Measurements from ENCODE around the gene DLX3.

DLX3 gene

DNA sequence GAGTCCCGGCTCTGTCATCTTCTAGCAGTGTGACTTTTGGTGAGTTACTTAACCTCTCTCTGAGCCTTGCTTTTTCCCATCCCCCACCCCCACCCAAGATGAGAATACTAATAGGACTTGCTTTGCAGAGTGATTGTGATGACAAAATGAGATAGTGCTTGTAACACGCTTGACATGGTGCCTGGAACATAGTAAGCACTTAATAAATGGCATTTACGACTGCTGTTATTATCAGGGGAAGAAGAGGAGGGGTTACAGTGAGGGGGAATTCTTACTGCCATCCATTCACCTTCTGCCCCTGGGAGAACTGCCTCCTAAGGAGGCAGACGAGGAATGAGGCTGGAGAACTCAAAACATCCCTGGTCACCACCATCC, 18.2 kb downstream of the DLX3 start (continued):
- TF ChIP-seq, protein P1, sequence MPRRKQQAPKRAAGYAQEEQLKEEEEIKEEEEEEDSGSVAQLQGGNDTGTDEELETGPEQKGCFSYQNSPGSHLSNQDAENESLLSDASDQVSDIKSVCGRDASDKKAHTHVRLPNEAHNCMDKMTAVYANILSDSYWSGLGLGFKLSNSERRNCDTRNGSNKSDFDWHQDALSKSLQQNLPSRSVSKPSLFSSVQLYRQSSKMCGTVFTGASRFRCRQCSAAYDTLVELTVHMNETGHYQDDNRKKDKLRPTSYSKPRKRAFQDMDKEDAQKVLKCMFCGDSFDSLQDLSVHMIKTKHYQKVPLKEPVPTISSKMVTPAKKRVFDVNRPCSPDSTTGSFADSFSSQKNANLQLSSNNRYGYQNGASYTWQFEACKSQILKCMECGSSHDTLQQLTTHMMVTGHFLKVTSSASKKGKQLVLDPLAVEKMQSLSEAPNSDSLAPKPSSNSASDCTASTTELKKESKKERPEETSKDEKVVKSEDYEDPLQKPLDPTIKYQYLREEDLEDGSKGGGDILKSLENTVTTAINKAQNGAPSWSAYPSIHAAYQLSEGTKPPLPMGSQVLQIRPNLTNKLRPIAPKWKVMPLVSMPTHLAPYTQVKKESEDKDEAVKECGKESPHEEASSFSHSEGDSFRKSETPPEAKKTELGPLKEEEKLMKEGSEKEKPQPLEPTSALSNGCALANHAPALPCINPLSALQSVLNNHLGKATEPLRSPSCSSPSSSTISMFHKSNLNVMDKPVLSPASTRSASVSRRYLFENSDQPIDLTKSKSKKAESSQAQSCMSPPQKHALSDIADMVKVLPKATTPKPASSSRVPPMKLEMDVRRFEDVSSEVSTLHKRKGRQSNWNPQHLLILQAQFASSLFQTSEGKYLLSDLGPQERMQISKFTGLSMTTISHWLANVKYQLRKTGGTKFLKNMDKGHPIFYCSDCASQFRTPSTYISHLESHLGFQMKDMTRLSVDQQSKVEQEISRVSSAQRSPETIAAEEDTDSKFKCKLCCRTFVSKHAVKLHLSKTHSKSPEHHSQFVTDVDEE (CRISPR knock-in tag; IDR thresholded peaks at IDR 0.05): no peak
- TF ChIP-seq, protein P2, sequence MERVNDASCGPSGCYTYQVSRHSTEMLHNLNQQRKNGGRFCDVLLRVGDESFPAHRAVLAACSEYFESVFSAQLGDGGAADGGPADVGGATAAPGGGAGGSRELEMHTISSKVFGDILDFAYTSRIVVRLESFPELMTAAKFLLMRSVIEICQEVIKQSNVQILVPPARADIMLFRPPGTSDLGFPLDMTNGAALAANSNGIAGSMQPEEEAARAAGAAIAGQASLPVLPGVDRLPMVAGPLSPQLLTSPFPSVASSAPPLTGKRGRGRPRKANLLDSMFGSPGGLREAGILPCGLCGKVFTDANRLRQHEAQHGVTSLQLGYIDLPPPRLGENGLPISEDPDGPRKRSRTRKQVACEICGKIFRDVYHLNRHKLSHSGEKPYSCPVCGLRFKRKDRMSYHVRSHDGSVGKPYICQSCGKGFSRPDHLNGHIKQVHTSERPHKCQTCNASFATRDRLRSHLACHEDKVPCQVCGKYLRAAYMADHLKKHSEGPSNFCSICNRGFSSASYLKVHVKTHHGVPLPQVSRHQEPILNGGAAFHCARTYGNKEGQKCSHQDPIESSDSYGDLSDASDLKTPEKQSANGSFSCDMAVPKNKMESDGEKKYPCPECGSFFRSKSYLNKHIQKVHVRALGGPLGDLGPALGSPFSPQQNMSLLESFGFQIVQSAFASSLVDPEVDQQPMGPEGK (CRISPR knock-in tag; IDR thresholded peaks at IDR 0.05; ENCODE audit: borderline replicate concordance): no peak
- TF ChIP-seq ISL1 (CRISPR knock-in tag; IDR thresholded peaks at IDR 0.05): no peak
- no peak for TF ChIP-seq PPARA (CRISPR knock-in tag; IDR thresholded peaks at IDR 0.05; ENCODE audit: borderline replicate concordance)

DNA sequence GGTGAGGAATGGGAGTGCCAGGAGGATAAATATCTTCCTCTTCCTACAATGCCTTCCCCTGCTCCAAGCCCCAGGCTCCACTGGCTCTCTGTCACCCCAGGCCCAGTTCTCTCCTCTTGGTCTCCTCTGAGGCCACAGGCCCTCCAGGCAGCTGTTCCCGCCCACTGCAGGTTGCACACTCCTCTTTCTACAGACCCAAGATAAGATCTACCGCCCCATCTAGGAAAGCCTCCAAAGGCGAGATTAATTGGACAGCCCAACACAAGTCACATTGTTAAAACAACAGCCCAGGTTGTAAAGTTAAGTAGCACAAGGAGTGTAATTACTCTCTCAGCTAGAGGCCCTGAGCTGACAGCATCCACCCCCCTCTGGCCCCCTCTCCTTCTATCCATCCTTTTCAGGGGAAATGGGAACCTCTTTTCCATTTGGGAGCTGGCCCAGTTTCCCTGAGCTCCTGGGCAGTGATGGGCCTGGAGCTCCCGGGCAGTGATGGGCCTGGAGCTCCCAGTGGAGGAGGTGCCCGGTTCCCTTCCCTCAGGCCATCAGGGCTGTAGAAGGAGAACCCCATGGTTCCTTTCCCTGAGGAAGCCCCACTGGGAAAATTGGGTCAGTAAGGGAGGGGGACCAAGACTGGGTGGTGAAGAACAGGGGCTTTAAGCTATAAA, 18.7 kb downstream of the DLX3 start:
- ATAC-seq: no peak
- TF ChIP-seq ESRRG (CRISPR knock-in tag; IDR thresholded peaks at IDR 0.05): no peak
- no peak for TF ChIP-seq TOX (CRISPR knock-in tag; IDR thresholded peaks at IDR 0.05; ENCODE audit: borderline replicate concordance)
- TF ChIP-seq, protein P3, sequence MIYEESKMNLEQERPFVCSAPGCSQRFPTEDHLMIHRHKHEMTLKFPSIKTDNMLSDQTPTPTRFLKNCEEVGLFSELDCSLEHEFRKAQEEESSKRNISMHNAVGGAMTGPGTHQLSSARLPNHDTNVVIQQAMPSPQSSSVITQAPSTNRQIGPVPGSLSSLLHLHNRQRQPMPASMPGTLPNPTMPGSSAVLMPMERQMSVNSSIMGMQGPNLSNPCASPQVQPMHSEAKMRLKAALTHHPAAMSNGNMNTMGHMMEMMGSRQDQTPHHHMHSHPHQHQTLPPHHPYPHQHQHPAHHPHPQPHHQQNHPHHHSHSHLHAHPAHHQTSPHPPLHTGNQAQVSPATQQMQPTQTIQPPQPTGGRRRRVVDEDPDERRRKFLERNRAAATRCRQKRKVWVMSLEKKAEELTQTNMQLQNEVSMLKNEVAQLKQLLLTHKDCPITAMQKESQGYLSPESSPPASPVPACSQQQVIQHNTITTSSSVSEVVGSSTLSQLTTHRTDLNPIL (CRISPR knock-in tag; IDR thresholded peaks at IDR 0.05; ENCODE audit: low read depth): no peak
- no peak for TF ChIP-seq PPARA (CRISPR knock-in tag; IDR thresholded peaks at IDR 0.05; ENCODE audit: borderline replicate concordance)
- TF ChIP-seq, protein P4, sequence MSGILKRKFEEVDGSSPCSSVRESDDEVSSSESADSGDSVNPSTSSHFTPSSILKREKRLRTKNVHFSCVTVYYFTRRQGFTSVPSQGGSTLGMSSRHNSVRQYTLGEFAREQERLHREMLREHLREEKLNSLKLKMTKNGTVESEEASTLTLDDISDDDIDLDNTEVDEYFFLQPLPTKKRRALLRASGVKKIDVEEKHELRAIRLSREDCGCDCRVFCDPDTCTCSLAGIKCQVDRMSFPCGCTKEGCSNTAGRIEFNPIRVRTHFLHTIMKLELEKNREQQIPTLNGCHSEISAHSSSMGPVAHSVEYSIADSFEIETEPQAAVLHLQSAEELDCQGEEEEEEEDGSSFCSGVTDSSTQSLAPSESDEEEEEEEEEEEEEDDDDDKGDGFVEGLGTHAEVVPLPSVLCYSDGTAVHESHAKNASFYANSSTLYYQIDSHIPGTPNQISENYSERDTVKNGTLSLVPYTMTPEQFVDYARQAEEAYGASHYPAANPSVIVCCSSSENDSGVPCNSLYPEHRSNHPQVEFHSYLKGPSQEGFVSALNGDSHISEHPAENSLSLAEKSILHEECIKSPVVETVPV (CRISPR knock-in tag; IDR thresholded peaks at IDR 0.05): no peak
- no peak for TF ChIP-seq ZNF70 (CRISPR knock-in tag; IDR thresholded peaks at IDR 0.05)
- no peak for TF ChIP-seq ISL1 (CRISPR knock-in tag; IDR thresholded peaks at IDR 0.05)
- no peak for TF ChIP-seq ZNF565 (CRISPR knock-in tag; conservative IDR thresholded peaks at IDR 0.05; ENCODE audit: low read depth)
- no peak for TF ChIP-seq ARNTL (CRISPR knock-in tag; IDR thresholded peaks at IDR 0.05; ENCODE audit: borderline replicate concordance, low read depth)
- TF ChIP-seq, protein P2 (CRISPR knock-in tag; IDR thresholded peaks at IDR 0.05; ENCODE audit: borderline replicate concordance): no peak
- no peak for TF ChIP-seq SNAI2 (CRISPR knock-in tag; IDR thresholded peaks at IDR 0.05)
- TF ChIP-seq, protein P5, sequence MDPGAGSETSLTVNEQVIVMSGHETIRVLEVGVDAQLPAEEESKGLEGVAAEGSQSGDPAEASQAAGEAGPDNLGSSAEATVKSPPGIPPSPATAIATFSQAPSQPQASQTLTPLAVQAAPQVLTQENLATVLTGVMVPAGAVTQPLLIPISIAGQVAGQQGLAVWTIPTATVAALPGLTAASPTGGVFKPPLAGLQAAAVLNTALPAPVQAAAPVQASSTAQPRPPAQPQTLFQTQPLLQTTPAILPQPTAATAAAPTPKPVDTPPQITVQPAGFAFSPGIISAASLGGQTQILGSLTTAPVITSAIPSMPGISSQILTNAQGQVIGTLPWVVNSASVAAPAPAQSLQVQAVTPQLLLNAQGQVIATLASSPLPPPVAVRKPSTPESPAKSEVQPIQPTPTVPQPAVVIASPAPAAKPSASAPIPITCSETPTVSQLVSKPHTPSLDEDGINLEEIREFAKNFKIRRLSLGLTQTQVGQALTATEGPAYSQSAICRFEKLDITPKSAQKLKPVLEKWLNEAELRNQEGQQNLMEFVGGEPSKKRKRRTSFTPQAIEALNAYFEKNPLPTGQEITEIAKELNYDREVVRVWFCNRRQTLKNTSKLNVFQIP (CRISPR knock-in tag; IDR thresholded peaks at IDR 0.05; ENCODE audit: borderline replicate concordance, low read depth): no peak
- TF ChIP-seq CSDC2 (CRISPR knock-in tag; IDR thresholded peaks at IDR 0.05): no peak
- no peak for TF ChIP-seq TCF4 (CRISPR knock-in tag; IDR thresholded peaks at IDR 0.05; ENCODE audit: borderline replicate concordance)
- no peak for TF ChIP-seq BACH2 (CRISPR knock-in tag; IDR thresholded peaks at IDR 0.05; ENCODE audit: borderline replicate concordance)

DNA sequence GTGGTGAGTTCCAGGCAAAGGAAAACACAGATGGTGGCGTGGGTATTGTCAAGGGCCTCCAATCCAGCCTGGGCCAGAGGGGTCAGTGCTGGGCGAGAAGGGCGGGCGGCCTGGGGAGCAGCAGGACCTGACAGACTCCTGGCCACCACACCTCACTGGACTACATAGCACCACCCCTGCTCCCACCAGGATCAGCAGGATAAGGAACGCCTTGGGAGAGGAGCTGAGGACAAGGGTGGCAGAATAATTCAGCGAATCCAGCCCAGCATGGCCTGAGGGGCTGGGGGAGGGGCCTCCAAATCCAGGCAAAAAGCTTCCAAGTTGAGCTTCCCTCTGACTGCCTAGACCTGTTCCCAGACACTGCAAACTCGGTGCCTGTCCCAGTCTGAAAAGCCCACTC, 19.5 kb downstream of the DLX3 start:
- no peak for TF ChIP-seq ISL1 (CRISPR knock-in tag; IDR thresholded peaks at IDR 0.05)
- no peak for TF ChIP-seq RARB (CRISPR knock-in tag; IDR thresholded peaks at IDR 0.05)
- TF ChIP-seq ZFP30 (CRISPR knock-in tag; IDR thresholded peaks at IDR 0.05): no peak
- TF ChIP-seq BACH2 (CRISPR knock-in tag; IDR thresholded peaks at IDR 0.05; ENCODE audit: borderline replicate concordance): no peak
- TF ChIP-seq ZC3H10 (CRISPR knock-in tag; IDR thresholded peaks at IDR 0.05): no peak
- TF ChIP-seq ESRRG (CRISPR knock-in tag; IDR thresholded peaks at IDR 0.05): no peak
- no peak for ATAC-seq
